ENCODE data around the gene ABCA9. TPM values are rescaled to one million over a fixed set of nuclear protein-coding genes. Genes with fewer than 3 reads are reported as not detected.

ABCA9 gene
- total and polyA plus RNA-seq, 9 of the 15 experiments (the other 6 are each of a cell fraction or from before 2014, with no cell fraction given), result 0.04 TPM; not detected in 8

DNA sequence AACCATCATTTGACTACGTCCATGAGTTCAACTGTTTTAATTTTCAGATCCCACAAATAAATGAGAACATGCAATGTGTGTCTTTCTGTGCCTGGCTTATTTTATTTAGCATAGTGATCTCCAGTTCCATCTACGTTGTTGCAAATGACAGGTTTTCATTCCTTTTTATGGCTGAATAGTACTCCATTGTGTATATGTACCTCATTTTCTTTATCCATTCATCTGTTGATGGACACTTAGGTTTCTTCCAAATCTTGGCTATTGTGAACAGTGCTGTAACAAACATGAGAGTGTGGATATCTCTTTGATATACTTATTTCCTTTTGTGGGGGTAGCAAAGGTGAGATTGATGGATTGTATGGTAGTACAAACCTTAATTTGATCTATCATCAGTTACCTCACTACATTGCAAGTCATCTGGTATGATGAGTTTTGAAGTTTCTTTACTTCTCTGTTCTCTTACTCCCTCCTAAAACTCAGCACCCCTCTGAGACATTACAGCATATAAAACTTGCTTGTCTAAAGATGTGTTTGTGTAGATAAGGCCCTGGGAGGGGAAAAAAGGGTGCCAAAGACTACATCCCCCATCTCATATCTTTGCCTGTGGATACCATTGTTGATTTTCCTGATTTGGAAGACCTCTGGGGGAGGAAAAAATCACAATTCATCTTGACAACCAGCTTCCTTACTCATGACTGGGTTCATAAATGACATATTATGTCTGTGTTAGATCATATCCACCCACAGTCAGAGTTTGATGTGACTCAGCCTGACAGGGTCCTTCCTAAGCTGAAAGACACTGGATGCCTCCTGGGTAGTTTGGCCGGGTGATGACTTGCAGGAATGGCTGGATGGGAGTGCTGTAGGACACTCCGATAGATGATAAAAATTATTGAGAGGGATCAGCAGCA, 47.6 kb downstream of the ABCA9 start (continued):
- TF ChIP-seq MEIS2 (IDR thresholded peaks at IDR 0.05; ENCODE audit: partially characterized antibody), result peak; percentile 98
- no peak for TF ChIP-seq ZNF780A (CRISPR knock-in tag; IDR thresholded peaks at IDR 0.05)
- no peak for TF ChIP-seq SREBF2 (CRISPR knock-in tag; IDR thresholded peaks at IDR 0.05)
- TF ChIP-seq ELF1 (tag; IDR thresholded peaks at IDR 0.05), result peak; percentile 56
- peak; percentile 75 for TF ChIP-seq CBFA2T2 (conservative IDR thresholded peaks at IDR 0.05)
- peak; percentile 38; the same call in 1 of the 2 replicates for TF ChIP-seq BCOR (IDR thresholded peaks at IDR 0.05)
- 0 out of 2 replicates have a peak, but pooled peaks have one; percentile 37 for TF ChIP-seq ZEB2 (IDR thresholded peaks at IDR 0.05)
- TF ChIP-seq SIX5 (IDR thresholded peaks at IDR 0.05; ENCODE audit: borderline replicate concordance in 1 of 2, insufficient read depth in 1 of 2, low read depth in 1 of 2, low read length in 2 of 2), result no peak
- TF ChIP-seq NR2C1 (IDR thresholded peaks at IDR 0.05), result no peak
- TF ChIP-seq NR2C1 (tag; IDR thresholded peaks at IDR 0.05), result 0 out of 2 replicates have a peak, but pooled peaks have one; percentile 9
- TF ChIP-seq, protein P1, sequence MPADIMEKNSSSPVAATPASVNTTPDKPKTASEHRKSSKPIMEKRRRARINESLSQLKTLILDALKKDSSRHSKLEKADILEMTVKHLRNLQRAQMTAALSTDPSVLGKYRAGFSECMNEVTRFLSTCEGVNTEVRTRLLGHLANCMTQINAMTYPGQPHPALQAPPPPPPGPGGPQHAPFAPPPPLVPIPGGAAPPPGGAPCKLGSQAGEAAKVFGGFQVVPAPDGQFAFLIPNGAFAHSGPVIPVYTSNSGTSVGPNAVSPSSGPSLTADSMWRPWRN (IDR thresholded peaks at IDR 0.05; ENCODE audit: low read depth), result peak; percentile 50; the same call in 1 of the 2 replicates
- no peak for TF ChIP-seq ZNF75A (CRISPR knock-in tag; IDR thresholded peaks at IDR 0.05)
- TF ChIP-seq MIER1 (IDR thresholded peaks at IDR 0.05; ENCODE audit: low read depth), result no peak
- peak in 1 of 2 experiments; percentile 83 for TF ChIP-seq NCOA2 (IDR thresholded peaks at IDR 0.05; ENCODE audit: partially characterized antibody in 2 of 2)
- TF ChIP-seq, protein P2, sequence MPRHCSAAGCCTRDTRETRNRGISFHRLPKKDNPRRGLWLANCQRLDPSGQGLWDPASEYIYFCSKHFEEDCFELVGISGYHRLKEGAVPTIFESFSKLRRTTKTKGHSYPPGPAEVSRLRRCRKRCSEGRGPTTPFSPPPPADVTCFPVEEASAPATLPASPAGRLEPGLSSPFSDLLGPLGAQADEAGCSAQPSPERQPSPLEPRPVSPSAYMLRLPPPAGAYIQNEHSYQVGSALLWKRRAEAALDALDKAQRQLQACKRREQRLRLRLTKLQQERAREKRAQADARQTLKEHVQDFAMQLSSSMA (CRISPR knock-in tag; IDR thresholded peaks at IDR 0.05), result no peak
- peak; percentile 67; the same call in 1 of the 2 replicates for TF ChIP-seq MAFF (IDR thresholded peaks at IDR 0.05; ENCODE audit: low read length)
- TF ChIP-seq RNF2 (IDR thresholded peaks at IDR 0.05), result peak; percentile 16; the same call in 1 of the 2 replicates
- peak; percentile 66 for TF ChIP-seq SMARCA5 (IDR thresholded peaks at IDR 0.05)
- TF ChIP-seq, protein P3, sequence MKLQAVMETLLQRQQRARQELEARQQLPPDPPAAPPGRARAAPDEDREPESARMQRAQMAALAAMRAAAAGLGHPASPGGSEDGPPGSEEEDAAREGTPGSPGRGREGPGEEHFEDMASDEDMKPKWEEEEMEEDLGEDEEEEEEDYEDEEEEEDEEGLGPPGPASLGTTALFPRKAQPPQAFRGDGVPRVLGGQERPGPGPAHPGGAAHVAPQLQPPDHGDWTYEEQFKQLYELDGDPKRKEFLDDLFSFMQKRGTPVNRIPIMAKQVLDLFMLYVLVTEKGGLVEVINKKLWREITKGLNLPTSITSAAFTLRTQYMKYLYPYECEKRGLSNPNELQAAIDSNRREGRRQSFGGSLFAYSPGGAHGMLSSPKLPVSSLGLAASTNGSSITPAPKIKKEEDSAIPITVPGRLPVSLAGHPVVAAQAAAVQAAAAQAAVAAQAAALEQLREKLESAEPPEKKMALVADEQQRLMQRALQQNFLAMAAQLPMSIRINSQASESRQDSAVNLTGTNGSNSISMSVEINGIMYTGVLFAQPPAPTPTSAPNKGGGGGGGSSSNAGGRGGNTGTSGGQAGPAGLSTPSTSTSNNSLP (IDR thresholded peaks at IDR 0.05; ENCODE audit: borderline replicate concordance, low read depth, low read length), result peak; percentile 73; the same call in 1 of the 2 replicates
- TF ChIP-seq TEAD1 (CRISPR knock-in tag; IDR thresholded peaks at IDR 0.05), result peak in 1 of 2 experiments; percentile 65; a peak in 1 of 4 replicates
- TF ChIP-seq, protein P4, sequence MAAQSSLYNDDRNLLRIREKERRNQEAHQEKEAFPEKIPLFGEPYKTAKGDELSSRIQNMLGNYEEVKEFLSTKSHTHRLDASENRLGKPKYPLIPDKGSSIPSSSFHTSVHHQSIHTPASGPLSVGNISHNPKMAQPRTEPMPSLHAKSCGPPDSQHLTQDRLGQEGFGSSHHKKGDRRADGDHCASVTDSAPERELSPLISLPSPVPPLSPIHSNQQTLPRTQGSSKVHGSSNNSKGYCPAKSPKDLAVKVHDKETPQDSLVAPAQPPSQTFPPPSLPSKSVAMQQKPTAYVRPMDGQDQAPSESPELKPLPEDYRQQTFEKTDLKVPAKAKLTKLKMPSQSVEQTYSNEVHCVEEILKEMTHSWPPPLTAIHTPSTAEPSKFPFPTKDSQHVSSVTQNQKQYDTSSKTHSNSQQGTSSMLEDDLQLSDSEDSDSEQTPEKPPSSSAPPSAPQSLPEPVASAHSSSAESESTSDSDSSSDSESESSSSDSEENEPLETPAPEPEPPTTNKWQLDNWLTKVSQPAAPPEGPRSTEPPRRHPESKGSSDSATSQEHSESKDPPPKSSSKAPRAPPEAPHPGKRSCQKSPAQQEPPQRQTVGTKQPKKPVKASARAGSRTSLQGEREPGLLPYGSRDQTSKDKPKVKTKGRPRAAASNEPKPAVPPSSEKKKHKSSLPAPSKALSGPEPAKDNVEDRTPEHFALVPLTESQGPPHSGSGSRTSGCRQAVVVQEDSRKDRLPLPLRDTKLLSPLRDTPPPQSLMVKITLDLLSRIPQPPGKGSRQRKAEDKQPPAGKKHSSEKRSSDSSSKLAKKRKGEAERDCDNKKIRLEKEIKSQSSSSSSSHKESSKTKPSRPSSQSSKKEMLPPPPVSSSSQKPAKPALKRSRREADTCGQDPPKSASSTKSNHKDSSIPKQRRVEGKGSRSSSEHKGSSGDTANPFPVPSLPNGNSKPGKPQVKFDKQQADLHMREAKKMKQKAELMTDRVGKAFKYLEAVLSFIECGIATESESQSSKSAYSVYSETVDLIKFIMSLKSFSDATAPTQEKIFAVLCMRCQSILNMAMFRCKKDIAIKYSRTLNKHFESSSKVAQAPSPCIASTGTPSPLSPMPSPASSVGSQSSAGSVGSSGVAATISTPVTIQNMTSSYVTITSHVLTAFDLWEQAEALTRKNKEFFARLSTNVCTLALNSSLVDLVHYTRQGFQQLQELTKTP (IDR thresholded peaks at IDR 0.05; ENCODE audit: low read depth in 1 of 2, partially characterized antibody in 2 of 2), result peak in 1 of 2 experiments; percentile 26
- TF ChIP-seq ZBTB7A (IDR thresholded peaks at IDR 0.05; ENCODE audit: borderline replicate concordance, control insufficient read depth, low read depth, low read length), result no peak
